SK-N-SH treated with all-trans-retinoic acid at 6 μM for 48 hours (cell line): ENCODE measurements around the gene LRBA.

Source experiments
- ISL1 ChIP-seq: fragments of 250-450 bp; sonication (Bioruptor Pico); IDR thresholded peaks from 2 replicates; pipeline ENCODE4 v2.1.2; 2022; ENCODE audit warnings: mild to moderate bottlenecking, moderate library complexity
- RARB ChIP-seq: fragments of 250-450 bp; sonication (Bioruptor Pico); IDR thresholded peaks from 2 replicates; pipeline ENCODE4 v1.8.0; 2021; ENCODE audit warnings: mild to moderate bottlenecking, moderate library complexity
- TOX ChIP-seq: fragments of 250-450 bp; sonication (Bioruptor Pico); IDR thresholded peaks from 2 replicates; pipeline ENCODE4 v1.8.0; 2021; ENCODE audit warnings: mild to moderate bottlenecking, moderate library complexity, borderline replicate concordance
- ZFP3 ChIP-seq: fragments of 250-450 bp; sonication (Bioruptor Pico); IDR thresholded peaks from 2 replicates; pipeline ENCODE4 v1.5.0; 2020; ENCODE audit warnings: mild to moderate bottlenecking, moderate library complexity
- ZNF565 ChIP-seq: fragments of 450-650 bp; formaldehyde crosslinking; conservative IDR thresholded peaks from 2 replicates; pipeline ENCODE4 v1.5.0; 2020; ENCODE audit warnings: low read depth, mild to moderate bottlenecking, moderate library complexity
- ZNF70 ChIP-seq: fragments of 450-650 bp; formaldehyde crosslinking; IDR thresholded peaks from 2 replicates; pipeline ENCODE4 v1.5.0; 2020; ENCODE audit warnings: mild to moderate bottlenecking, moderate library complexity
- TF ChIP-seq, protein P1 (sequence below): fragments of 250-450 bp; sonication (Bioruptor Pico); IDR thresholded peaks from 2 replicates; pipeline ENCODE4 v1.5.1; 2020; ENCODE audit warnings: low read depth, mild to moderate bottlenecking, moderate library complexity
- TF ChIP-seq, protein P2 (sequence below): fragments of 250-450 bp; sonication (Bioruptor Pico); IDR thresholded peaks from 2 replicates; pipeline ENCODE4 v1.5.0; 2020; ENCODE audit warnings: mild to moderate bottlenecking, moderate library complexity
- TF ChIP-seq, protein P3 (sequence below): fragments of 250-450 bp; sonication (Bioruptor Pico); IDR thresholded peaks from 2 replicates; pipeline ENCODE4 v1.8.0; 2020; ENCODE audit warnings: mild to moderate bottlenecking, moderate library complexity, borderline replicate concordance
- TF ChIP-seq, protein P4 (sequence below): fragments of 250-450 bp; sonication (Bioruptor Pico); IDR thresholded peaks from 2 replicates; pipeline ENCODE4 v1.5.1; 2021; ENCODE audit warnings: mild to moderate bottlenecking, moderate library complexity
- TF ChIP-seq, protein P5 (sequence below): fragments of 250-450 bp; sonication (Bioruptor Pico); IDR thresholded peaks from 2 replicates; pipeline ENCODE4 v1.8.0; 2021; ENCODE audit warnings: low read depth, mild to moderate bottlenecking, moderate library complexity, borderline replicate concordance

DNA sequence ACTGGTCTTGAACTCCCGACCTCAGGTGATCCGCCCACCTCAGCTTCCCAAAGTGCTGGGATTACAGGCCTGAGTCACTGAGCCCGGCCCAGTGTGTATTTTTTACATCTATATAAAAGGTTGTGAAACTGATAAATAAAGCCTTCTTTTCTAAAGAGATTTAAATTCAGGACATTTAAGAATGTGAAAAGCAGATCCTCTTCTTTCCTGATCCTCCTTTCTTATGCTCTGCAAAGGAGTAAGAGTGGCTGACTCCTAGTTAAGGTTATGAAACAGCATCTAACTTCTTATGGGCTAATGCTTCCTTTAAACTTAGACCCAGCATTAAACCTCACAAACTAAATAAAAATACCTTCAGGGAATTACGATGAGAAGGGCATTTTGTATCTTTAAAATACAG, 630.8 kb downstream of the LRBA start:
- TF ChIP-seq ZFP3 (CRISPR knock-in tag), result no peak
- no peak for TF ChIP-seq ISL1 (CRISPR knock-in tag)
- TF ChIP-seq TOX (CRISPR knock-in tag), result no peak
- no peak for TF ChIP-seq ZNF70 (CRISPR knock-in tag)
- no peak for TF ChIP-seq ZNF565 (CRISPR knock-in tag)
- TF ChIP-seq, protein P1, sequence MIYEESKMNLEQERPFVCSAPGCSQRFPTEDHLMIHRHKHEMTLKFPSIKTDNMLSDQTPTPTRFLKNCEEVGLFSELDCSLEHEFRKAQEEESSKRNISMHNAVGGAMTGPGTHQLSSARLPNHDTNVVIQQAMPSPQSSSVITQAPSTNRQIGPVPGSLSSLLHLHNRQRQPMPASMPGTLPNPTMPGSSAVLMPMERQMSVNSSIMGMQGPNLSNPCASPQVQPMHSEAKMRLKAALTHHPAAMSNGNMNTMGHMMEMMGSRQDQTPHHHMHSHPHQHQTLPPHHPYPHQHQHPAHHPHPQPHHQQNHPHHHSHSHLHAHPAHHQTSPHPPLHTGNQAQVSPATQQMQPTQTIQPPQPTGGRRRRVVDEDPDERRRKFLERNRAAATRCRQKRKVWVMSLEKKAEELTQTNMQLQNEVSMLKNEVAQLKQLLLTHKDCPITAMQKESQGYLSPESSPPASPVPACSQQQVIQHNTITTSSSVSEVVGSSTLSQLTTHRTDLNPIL (CRISPR knock-in tag), result no peak
- TF ChIP-seq, protein P2, sequence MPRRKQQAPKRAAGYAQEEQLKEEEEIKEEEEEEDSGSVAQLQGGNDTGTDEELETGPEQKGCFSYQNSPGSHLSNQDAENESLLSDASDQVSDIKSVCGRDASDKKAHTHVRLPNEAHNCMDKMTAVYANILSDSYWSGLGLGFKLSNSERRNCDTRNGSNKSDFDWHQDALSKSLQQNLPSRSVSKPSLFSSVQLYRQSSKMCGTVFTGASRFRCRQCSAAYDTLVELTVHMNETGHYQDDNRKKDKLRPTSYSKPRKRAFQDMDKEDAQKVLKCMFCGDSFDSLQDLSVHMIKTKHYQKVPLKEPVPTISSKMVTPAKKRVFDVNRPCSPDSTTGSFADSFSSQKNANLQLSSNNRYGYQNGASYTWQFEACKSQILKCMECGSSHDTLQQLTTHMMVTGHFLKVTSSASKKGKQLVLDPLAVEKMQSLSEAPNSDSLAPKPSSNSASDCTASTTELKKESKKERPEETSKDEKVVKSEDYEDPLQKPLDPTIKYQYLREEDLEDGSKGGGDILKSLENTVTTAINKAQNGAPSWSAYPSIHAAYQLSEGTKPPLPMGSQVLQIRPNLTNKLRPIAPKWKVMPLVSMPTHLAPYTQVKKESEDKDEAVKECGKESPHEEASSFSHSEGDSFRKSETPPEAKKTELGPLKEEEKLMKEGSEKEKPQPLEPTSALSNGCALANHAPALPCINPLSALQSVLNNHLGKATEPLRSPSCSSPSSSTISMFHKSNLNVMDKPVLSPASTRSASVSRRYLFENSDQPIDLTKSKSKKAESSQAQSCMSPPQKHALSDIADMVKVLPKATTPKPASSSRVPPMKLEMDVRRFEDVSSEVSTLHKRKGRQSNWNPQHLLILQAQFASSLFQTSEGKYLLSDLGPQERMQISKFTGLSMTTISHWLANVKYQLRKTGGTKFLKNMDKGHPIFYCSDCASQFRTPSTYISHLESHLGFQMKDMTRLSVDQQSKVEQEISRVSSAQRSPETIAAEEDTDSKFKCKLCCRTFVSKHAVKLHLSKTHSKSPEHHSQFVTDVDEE (CRISPR knock-in tag), result no peak
- TF ChIP-seq, protein P3, sequence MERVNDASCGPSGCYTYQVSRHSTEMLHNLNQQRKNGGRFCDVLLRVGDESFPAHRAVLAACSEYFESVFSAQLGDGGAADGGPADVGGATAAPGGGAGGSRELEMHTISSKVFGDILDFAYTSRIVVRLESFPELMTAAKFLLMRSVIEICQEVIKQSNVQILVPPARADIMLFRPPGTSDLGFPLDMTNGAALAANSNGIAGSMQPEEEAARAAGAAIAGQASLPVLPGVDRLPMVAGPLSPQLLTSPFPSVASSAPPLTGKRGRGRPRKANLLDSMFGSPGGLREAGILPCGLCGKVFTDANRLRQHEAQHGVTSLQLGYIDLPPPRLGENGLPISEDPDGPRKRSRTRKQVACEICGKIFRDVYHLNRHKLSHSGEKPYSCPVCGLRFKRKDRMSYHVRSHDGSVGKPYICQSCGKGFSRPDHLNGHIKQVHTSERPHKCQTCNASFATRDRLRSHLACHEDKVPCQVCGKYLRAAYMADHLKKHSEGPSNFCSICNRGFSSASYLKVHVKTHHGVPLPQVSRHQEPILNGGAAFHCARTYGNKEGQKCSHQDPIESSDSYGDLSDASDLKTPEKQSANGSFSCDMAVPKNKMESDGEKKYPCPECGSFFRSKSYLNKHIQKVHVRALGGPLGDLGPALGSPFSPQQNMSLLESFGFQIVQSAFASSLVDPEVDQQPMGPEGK (CRISPR knock-in tag), result no peak
- no peak for TF ChIP-seq RARB (CRISPR knock-in tag)
- TF ChIP-seq, protein P4, sequence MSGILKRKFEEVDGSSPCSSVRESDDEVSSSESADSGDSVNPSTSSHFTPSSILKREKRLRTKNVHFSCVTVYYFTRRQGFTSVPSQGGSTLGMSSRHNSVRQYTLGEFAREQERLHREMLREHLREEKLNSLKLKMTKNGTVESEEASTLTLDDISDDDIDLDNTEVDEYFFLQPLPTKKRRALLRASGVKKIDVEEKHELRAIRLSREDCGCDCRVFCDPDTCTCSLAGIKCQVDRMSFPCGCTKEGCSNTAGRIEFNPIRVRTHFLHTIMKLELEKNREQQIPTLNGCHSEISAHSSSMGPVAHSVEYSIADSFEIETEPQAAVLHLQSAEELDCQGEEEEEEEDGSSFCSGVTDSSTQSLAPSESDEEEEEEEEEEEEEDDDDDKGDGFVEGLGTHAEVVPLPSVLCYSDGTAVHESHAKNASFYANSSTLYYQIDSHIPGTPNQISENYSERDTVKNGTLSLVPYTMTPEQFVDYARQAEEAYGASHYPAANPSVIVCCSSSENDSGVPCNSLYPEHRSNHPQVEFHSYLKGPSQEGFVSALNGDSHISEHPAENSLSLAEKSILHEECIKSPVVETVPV (CRISPR knock-in tag), result no peak
- TF ChIP-seq, protein P5, sequence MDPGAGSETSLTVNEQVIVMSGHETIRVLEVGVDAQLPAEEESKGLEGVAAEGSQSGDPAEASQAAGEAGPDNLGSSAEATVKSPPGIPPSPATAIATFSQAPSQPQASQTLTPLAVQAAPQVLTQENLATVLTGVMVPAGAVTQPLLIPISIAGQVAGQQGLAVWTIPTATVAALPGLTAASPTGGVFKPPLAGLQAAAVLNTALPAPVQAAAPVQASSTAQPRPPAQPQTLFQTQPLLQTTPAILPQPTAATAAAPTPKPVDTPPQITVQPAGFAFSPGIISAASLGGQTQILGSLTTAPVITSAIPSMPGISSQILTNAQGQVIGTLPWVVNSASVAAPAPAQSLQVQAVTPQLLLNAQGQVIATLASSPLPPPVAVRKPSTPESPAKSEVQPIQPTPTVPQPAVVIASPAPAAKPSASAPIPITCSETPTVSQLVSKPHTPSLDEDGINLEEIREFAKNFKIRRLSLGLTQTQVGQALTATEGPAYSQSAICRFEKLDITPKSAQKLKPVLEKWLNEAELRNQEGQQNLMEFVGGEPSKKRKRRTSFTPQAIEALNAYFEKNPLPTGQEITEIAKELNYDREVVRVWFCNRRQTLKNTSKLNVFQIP (CRISPR knock-in tag), result no peak
